ENCODE data around the gene BPIFB1.

BPIFB1 gene

DNA sequence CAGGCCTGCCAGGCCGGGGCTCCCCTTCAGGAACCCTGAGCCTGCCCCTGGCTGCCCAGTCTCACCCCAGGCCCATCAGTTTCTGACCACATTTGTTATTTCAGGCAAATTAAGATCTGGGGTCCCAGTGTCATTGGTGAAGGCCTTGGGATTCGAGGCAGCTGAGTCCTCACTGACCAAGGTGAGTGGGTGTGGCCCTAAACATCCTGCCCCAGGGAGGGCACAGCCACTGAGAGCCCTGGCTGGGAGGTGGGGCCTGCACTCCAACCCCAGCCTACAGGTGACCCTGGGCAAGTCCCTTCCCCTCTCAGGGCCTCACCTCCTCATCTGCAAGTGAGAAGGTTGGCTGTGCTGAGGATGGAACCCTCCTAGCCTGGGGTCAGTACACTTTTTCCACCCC lies 23.8 kb downstream of the BPIFB1 start:
- H3K27ac ChIP-seq (ENCODE audit: extremely low read depth, low read depth, low read length) = no peak overlapping the region
- ChIA-PET CTCF (no interaction called here), POLR2A (no interaction called here)
- H3K4me3 ChIP-seq (ENCODE audit: low read depth, low read length) = no peak overlapping the region
- TF ChIP-seq, protein P1, sequence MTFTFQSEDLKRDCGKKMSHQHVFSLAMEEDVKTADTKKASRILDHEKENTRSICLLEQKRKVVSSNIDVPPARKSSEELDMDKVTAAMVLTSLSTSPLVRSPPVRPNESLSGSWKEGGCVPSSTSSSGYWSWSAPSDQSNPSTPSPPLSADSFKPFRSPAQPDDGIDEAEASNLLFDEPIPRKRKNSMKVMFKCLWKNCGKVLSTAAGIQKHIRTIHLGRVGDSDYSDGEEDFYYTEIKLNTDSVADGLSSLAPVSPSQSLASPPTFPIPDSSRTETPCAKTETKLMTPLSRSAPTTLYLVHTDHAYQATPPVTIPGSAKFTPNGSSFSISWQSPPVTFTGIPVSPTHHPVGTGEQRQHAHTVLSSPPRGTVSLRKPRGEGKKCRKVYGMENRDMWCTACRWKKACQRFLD (tag by site-specific recombination; IDR thresholded peaks at IDR 0.05) = no peak
- TF ChIP-seq KLF9 (tag by site-specific recombination; IDR thresholded peaks at IDR 0.05; ENCODE audit: low read depth) = peak; percentile 34; the same call in 1 of the 2 replicates
- no peaks in the 10 kb centered on the region for H3K4me1 ChIP-seq (ENCODE audit: control insufficient read depth, insufficient read depth, low read length)
- H3K9me3 ChIP-seq (ENCODE audit: control insufficient read depth, insufficient read depth, low read depth, low read length) = no peaks in the 10 kb centered on the region
- no peaks in the 10 kb centered on the region for H3K36me3 ChIP-seq (ENCODE audit: control insufficient read depth in 2 of 2, insufficient read depth in 1 of 2, low read length in 2 of 2)

DNA sequence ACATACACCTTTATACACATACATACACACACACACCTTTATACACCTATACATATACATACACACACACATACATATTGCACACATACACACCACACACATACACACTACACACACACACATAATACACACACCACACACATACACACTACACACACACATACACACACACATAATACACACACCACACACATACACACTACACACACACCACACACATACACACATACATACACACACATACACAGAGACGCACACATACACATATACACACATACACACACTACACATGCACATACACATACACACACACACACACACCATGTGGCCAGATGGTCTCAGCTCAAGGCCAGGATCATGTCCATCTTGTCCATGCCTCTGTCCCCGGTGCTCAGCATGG lies 25.7 kb downstream of the BPIFB1 start:
- Histone ChIP-seq H3K9me3 (ENCODE audit: control insufficient read depth, insufficient read depth, low read depth, low read length) (no peaks in the 10 kb centered on the region), H3K4me1 (ENCODE audit: control insufficient read depth, insufficient read depth, low read length) (no peaks in the 10 kb centered on the region), H3K4me3 (ENCODE audit: low read depth, low read length) (no peak overlapping the region), H3K36me3 (ENCODE audit: control insufficient read depth in 2 of 2, insufficient read depth in 1 of 2, low read length in 2 of 2) (no peaks in the 10 kb centered on the region), H3K27ac (ENCODE audit: extremely low read depth, low read depth, low read length) (no peak overlapping the region)
- TF ChIP-seq ZEB2 (tag by site-specific recombination; IDR thresholded peaks at IDR 0.05) (no peak), ZNF785 (tag by site-specific recombination; IDR thresholded peaks at IDR 0.05) (0 out of 2 replicates have a peak, but pooled peaks have one; percentile 43), ZNF211 (tag by site-specific recombination; IDR thresholded peaks at IDR 0.05; ENCODE audit: low read depth) (no peak)
- TF ChIP-seq, protein P2, sequence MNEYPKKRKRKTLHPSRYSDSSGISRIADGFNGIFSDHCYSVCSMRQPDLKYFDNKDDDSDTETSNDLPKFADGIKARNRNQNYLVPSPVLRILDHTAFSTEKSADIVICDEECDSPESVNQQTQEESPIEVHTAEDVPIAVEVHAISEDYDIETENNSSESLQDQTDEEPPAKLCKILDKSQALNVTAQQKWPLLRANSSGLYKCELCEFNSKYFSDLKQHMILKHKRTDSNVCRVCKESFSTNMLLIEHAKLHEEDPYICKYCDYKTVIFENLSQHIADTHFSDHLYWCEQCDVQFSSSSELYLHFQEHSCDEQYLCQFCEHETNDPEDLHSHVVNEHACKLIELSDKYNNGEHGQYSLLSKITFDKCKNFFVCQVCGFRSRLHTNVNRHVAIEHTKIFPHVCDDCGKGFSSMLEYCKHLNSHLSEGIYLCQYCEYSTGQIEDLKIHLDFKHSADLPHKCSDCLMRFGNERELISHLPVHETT (tag by site-specific recombination; IDR thresholded peaks at IDR 0.05) = no peak
- TF ChIP-seq, protein P3, sequence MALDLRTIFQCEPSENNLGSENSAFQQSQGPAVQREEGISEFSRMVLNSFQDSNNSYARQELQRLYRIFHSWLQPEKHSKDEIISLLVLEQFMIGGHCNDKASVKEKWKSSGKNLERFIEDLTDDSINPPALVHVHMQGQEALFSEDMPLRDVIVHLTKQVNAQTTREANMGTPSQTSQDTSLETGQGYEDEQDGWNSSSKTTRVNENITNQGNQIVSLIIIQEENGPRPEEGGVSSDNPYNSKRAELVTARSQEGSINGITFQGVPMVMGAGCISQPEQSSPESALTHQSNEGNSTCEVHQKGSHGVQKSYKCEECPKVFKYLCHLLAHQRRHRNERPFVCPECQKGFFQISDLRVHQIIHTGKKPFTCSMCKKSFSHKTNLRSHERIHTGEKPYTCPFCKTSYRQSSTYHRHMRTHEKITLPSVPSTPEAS (tag by site-specific recombination; IDR thresholded peaks at IDR 0.05) = peak; percentile 92
- POLR2A ChIA-PET = no interaction called here
- CTCF ChIA-PET = no interaction called here

DNA sequence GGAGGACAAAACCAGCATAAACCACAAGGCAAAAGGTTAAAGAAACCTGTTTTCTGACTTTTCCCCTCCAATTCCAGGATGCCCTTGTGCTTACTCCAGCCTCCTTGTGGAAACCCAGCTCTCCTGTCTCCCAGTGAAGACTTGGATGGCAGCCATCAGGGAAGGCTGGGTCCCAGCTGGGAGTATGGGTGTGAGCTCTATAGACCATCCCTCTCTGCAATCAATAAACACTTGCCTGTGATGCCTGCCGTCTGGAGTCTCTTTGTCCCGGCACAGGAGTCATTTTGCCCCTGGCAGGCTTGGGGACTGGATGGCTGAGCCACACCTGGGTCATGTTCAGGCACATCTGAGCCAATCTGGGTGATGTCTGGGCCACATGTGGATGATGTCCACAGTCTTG lies 26.6 kb downstream of the BPIFB1 start:
- no peaks in the 10 kb centered on the region for H3K4me1 ChIP-seq (ENCODE audit: control insufficient read depth, insufficient read depth, low read length)
- H3K27ac ChIP-seq (ENCODE audit: extremely low read depth, low read depth, low read length) = no peak overlapping the region
- H3K9me3 ChIP-seq (ENCODE audit: control insufficient read depth, insufficient read depth, low read depth, low read length) = no peaks in the 10 kb centered on the region
- no peak overlapping the region for H3K4me3 ChIP-seq (ENCODE audit: low read depth, low read length)
- no peaks in the 10 kb centered on the region for H3K36me3 ChIP-seq (ENCODE audit: control insufficient read depth in 2 of 2, insufficient read depth in 1 of 2, low read length in 2 of 2)
- POLR2A ChIA-PET = no interaction called here
- CTCF ChIA-PET = interaction anchor here (0.6 to 1.3 kb wide), 3 partner anchors 9 to 17 kb away, joined by 5 to 8 read pairs (median 6); no protein-coding TSS in a partner anchor
- TF ChIP-seq ZNF211 (tag by site-specific recombination; IDR thresholded peaks at IDR 0.05; ENCODE audit: low read depth) = no peak
- TF ChIP-seq, protein P4, sequence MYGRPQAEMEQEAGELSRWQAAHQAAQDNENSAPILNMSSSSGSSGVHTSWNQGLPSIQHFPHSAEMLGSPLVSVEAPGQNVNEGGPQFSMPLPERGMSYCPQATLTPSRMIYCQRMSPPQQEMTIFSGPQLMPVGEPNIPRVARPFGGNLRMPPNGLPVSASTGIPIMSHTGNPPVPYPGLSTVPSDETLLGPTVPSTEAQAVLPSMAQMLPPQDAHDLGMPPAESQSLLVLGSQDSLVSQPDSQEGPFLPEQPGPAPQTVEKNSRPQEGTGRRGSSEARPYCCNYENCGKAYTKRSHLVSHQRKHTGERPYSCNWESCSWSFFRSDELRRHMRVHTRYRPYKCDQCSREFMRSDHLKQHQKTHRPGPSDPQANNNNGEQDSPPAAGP (tag by site-specific recombination; IDR thresholded peaks at IDR 0.05) = peak; percentile 74
- no peak for TF ChIP-seq ZFP3 (tag by site-specific recombination; IDR thresholded peaks at IDR 0.05; ENCODE audit: low read depth)
- no peak for TF ChIP-seq TCF7L2 (IDR thresholded peaks at IDR 0.05; ENCODE audit: borderline replicate concordance, low read depth, low read length)
- TF ChIP-seq KLF1 (tag by site-specific recombination; IDR thresholded peaks at IDR 0.05) = peak; percentile 82

DNA sequence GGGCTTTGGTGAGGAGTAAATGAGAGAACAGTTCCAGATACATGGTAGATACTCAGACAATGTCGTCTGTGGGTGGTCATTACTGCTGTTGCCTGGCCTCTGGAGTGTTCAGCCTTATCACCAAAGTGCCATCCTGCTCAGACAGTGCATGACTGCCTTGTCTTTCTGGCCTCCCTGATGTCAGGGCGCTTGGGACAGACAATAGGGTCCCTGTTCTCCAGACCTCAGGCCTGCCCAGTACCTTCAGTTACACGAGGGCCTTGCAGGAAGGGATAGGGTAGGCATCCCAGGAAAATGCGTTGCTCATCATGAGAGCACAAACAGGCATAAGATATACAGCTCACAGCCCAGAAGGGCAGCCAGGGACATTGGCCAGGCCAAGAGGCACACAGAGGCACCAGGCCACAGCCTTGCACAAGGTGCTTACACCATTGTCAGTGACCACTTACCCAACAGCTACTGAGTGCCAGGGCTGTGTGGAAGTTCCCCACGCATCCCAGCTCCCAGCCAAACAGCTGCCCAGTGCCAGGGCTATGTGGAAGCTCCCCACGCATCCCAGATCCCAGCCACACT lies 27.4 kb downstream of the BPIFB1 start:
- ChIA-PET CTCF (interaction anchor here (0.6 to 1.3 kb wide), 3 partner anchors 9 to 18 kb away, joined by 5 to 8 read pairs (median 6); no protein-coding TSS in a partner anchor), POLR2A (no interaction called here)
- Histone ChIP-seq H3K4me1 (ENCODE audit: control insufficient read depth, insufficient read depth, low read length) (no peaks in the 10 kb centered on the region), H3K27ac (ENCODE audit: extremely low read depth, low read depth, low read length) (no peak overlapping the region), H3K36me3 (ENCODE audit: control insufficient read depth in 2 of 2, insufficient read depth in 1 of 2, low read length in 2 of 2) (no peaks in the 10 kb centered on the region), H3K4me3 (ENCODE audit: low read depth, low read length) (no peak overlapping the region), H3K9me3 (ENCODE audit: control insufficient read depth, insufficient read depth, low read depth, low read length) (no peaks in the 10 kb centered on the region)
- TF ChIP-seq ZBTB20 (tag by site-specific recombination; IDR thresholded peaks at IDR 0.05) = peak; percentile 35; the same call in 1 of the 2 replicates
- TF ChIP-seq, protein P5, sequence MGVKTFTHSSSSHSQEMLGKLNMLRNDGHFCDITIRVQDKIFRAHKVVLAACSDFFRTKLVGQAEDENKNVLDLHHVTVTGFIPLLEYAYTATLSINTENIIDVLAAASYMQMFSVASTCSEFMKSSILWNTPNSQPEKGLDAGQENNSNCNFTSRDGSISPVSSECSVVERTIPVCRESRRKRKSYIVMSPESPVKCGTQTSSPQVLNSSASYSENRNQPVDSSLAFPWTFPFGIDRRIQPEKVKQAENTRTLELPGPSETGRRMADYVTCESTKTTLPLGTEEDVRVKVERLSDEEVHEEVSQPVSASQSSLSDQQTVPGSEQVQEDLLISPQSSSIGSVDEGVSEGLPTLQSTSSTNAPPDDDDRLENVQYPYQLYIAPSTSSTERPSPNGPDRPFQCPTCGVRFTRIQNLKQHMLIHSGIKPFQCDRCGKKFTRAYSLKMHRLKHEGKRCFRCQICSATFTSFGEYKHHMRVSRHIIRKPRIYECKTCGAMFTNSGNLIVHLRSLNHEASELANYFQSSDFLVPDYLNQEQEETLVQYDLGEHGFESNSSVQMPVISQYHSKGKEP (tag by site-specific recombination; IDR thresholded peaks at IDR 0.05) = no peak
